ENCODE results near the gene KRTAP10-2.

KRTAP10-2 gene

DNA sequence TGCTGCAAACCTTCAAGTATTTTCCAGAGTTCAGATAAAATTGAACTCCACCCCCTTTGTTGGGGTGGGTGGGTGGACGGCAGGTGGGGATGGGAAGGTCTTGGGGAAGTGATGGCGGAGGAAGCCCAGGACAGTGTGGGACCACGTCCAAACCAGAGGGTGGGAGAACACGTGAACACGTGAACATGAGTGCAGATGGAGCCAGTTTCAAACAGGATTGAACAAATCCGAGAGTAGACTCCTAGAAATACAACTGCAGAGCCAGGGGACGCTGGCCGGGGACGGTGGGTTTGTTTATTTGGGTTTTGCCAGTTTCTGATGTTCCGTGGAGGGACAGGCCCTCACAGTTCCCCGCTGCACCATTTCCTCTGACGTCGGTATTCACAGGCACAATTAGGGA is 2.9 kb downstream of the KRTAP10-2 start:
- DNase-seq (ENCODE audit: insufficient read length, low spot score) (no peak), FAIRE-seq (no peak)
- TF ChIP-seq TAF1 (IDR thresholded peaks at IDR 0.05; ENCODE audit: low read depth, low read length) (no peak), POU2F2 (IDR thresholded peaks at IDR 0.05; ENCODE audit: low read depth, low read length) (no peak), PAX5 (IDR thresholded peaks at IDR 0.05; ENCODE audit: insufficient read depth, low read length, severe bottlenecking) (no peak), POLR2A (IDR thresholded peaks at IDR 0.05; ENCODE audit: low read depth, low read length) (no peak), POLR2AphosphoS5 (IDR thresholded peaks at IDR 0.05; ENCODE audit: low read depth, low read length) (no peak), SPI1 (IDR thresholded peaks at IDR 0.05; ENCODE audit: low read depth, low read length) (no peak)

- FAIRE-seq = no peak
- TF ChIP-seq SPI1 (IDR thresholded peaks at IDR 0.05; ENCODE audit: low read depth, low read length) = no peak
- TF ChIP-seq POU2F2 (IDR thresholded peaks at IDR 0.05; ENCODE audit: low read depth, low read length) = no peak
- TF ChIP-seq POLR2A (IDR thresholded peaks at IDR 0.05; ENCODE audit: low read depth, low read length) = no peak
- TF ChIP-seq TAF1 (IDR thresholded peaks at IDR 0.05; ENCODE audit: low read depth, low read length) = no peak
- no peak for TF ChIP-seq POLR2AphosphoS5 (IDR thresholded peaks at IDR 0.05; ENCODE audit: low read depth, low read length)
- no peak for TF ChIP-seq PAX5 (IDR thresholded peaks at IDR 0.05; ENCODE audit: insufficient read depth, low read length, severe bottlenecking)
- DNase-seq (ENCODE audit: insufficient read length, low spot score) = no peak
These were observed 3.5 kb downstream of the KRTAP10-2 start for GRCh38 chr21:44547656-44548331.

GRCh38 chr21:44544566-44544965 is 6.7 kb downstream of the KRTAP10-2 start:
- FAIRE-seq (no peak), DNase-seq (ENCODE audit: insufficient read length, low spot score) (no peak)
- TF ChIP-seq SPI1 (IDR thresholded peaks at IDR 0.05; ENCODE audit: low read depth, low read length) (no peak), POU2F2 (IDR thresholded peaks at IDR 0.05; ENCODE audit: low read depth, low read length) (no peak), POLR2AphosphoS5 (IDR thresholded peaks at IDR 0.05; ENCODE audit: low read depth, low read length) (no peak), POLR2A (IDR thresholded peaks at IDR 0.05; ENCODE audit: low read depth, low read length) (no peak), PAX5 (IDR thresholded peaks at IDR 0.05; ENCODE audit: insufficient read depth, low read length, severe bottlenecking) (no peak), TAF1 (IDR thresholded peaks at IDR 0.05; ENCODE audit: low read depth, low read length) (no peak)

- DNase-seq (ENCODE audit: insufficient read length, low spot score) (no peak), FAIRE-seq (no peak)
- TF ChIP-seq POLR2A (IDR thresholded peaks at IDR 0.05; ENCODE audit: low read depth, low read length) = no peak
- TF ChIP-seq SPI1 (IDR thresholded peaks at IDR 0.05; ENCODE audit: low read depth, low read length) = no peak
- no peak for TF ChIP-seq TAF1 (IDR thresholded peaks at IDR 0.05; ENCODE audit: low read depth, low read length)
- no peak for TF ChIP-seq PAX5 (IDR thresholded peaks at IDR 0.05; ENCODE audit: insufficient read depth, low read length, severe bottlenecking)
- TF ChIP-seq POLR2AphosphoS5 (IDR thresholded peaks at IDR 0.05; ENCODE audit: low read depth, low read length) = no peak
- no peak for TF ChIP-seq POU2F2 (IDR thresholded peaks at IDR 0.05; ENCODE audit: low read depth, low read length)
These were observed 8.6 kb downstream of the KRTAP10-2 start for GRCh38 chr21:44542716-44543115.

GRCh38 chr21:44540741-44541288 is 10.5 kb downstream of the KRTAP10-2 start:
- FAIRE-seq = no peak
- no peak for TF ChIP-seq PAX5 (IDR thresholded peaks at IDR 0.05; ENCODE audit: insufficient read depth, low read length, severe bottlenecking)
- no peak for TF ChIP-seq SPI1 (IDR thresholded peaks at IDR 0.05; ENCODE audit: low read depth, low read length)
- no peak for TF ChIP-seq TAF1 (IDR thresholded peaks at IDR 0.05; ENCODE audit: low read depth, low read length)
- no peak for TF ChIP-seq POLR2AphosphoS5 (IDR thresholded peaks at IDR 0.05; ENCODE audit: low read depth, low read length)
- no peak for TF ChIP-seq POLR2A (IDR thresholded peaks at IDR 0.05; ENCODE audit: low read depth, low read length)
- no peak for TF ChIP-seq POU2F2 (IDR thresholded peaks at IDR 0.05; ENCODE audit: low read depth, low read length)
- no peak for DNase-seq (ENCODE audit: insufficient read length, low spot score)

GRCh38 chr21:44539991-44540666 is 11.2 kb downstream of the KRTAP10-2 start, which contains the start of gene KRTAP10-1:
KRTAP10-1 (minus strand) TSS chr21:44540195; CDS start chr21:44540150, 45 bp downstream.
- DNase-seq (ENCODE audit: insufficient read length, low spot score) (no peak), FAIRE-seq (no peak)
- TF ChIP-seq POLR2A (IDR thresholded peaks at IDR 0.05; ENCODE audit: low read depth, low read length) (no peak), POLR2AphosphoS5 (IDR thresholded peaks at IDR 0.05; ENCODE audit: low read depth, low read length) (no peak), SPI1 (IDR thresholded peaks at IDR 0.05; ENCODE audit: low read depth, low read length) (no peak), POU2F2 (IDR thresholded peaks at IDR 0.05; ENCODE audit: low read depth, low read length) (no peak), PAX5 (IDR thresholded peaks at IDR 0.05; ENCODE audit: insufficient read depth, low read length, severe bottlenecking) (no peak), TAF1 (IDR thresholded peaks at IDR 0.05; ENCODE audit: low read depth, low read length) (no peak)

DNA sequence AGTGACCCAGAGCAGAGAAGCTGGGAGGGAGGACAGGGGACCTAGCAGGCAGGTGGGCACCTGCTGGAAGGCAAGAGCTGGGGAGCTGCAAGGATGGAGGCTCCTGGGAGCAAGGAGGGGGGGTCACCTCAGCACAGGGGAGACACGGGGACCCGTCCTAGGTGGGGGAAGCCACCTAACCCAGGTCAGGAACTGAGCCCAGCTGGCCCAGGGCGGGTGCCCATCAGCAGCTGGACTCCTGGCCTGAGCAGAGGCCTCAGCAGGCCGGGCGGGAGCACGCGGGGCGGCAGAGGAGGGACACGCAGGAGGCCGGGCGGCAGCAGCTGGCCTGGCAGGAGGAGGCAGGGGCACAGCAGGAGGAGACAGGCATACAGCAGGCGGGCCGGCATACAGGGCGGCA is 12.3 kb downstream of the KRTAP10-2 start:
- no peak for FAIRE-seq

GRCh38 chr21:44537930-44538911 is 13.1 kb downstream of the KRTAP10-2 start:
- TF ChIP-seq POLR2AphosphoS5 (IDR thresholded peaks at IDR 0.05; ENCODE audit: low read depth, low read length) = no peak
- TF ChIP-seq TAF1 (IDR thresholded peaks at IDR 0.05; ENCODE audit: low read depth, low read length) = no peak
- TF ChIP-seq PAX5 (IDR thresholded peaks at IDR 0.05; ENCODE audit: insufficient read depth, low read length, severe bottlenecking) = no peak
- no peak for TF ChIP-seq SPI1 (IDR thresholded peaks at IDR 0.05; ENCODE audit: low read depth, low read length)
- TF ChIP-seq POLR2A (IDR thresholded peaks at IDR 0.05; ENCODE audit: low read depth, low read length) = no peak
- TF ChIP-seq POU2F2 (IDR thresholded peaks at IDR 0.05; ENCODE audit: low read depth, low read length) = no peak
- DNase-seq (ENCODE audit: insufficient read length, low spot score) (no peak), FAIRE-seq (no peak)

More for the DNA sequence above, 12.3 kb downstream of the KRTAP10-2 start:
- TF ChIP-seq POLR2AphosphoS5 (IDR thresholded peaks at IDR 0.05; ENCODE audit: low read depth, low read length) (no peak), POU2F2 (IDR thresholded peaks at IDR 0.05; ENCODE audit: low read depth, low read length) (no peak)
- DNase-seq (ENCODE audit: insufficient read length, low spot score) = no peak

Data from GM12891 (cell line).